ENCODE data around the gene SMIM7.
"Not testable (repeated sequence)": the region's sequence is repeated elsewhere in the genome, so short reads cannot be mapped to it uniquely, and the experiment has no call there.

The SMIM7 gene

GRCh38 chr19:16652854-16653253, 7.1 kb downstream of the SMIM7 start:
- no peaks in the 10 kb centered on the region for H3K27me3 Mint-ChIP-seq (ENCODE audit: low read depth)
- no peak for TF ChIP-seq CTCF (IDR thresholded peaks at IDR 0.05; ENCODE audit: unreplicated experiment in 3 of 3)
- no peaks in the 10 kb centered on the region for H3K9me3 Mint-ChIP-seq
- peaks cover 3% of the 10 kb centered on the region for H3K4me1 Mint-ChIP-seq
- H3K36me3 Mint-ChIP-seq (ENCODE audit: low read depth) = peaks cover 70% of the 10 kb centered on the region
- no peak overlapping the region for H3K4me3 Mint-ChIP-seq
- H3K27ac Mint-ChIP-seq = peak overlapping the region in 1 of 3 experiments; percentile 12

- H3K4me1 Mint-ChIP-seq; H3K27ac Mint-ChIP-seq; H3K9me3 Mint-ChIP-seq; H3K27me3 Mint-ChIP-seq (ENCODE audit: low read depth); H3K4me3 Mint-ChIP-seq: not testable (repeated sequence)
- peaks cover 70% of the 10 kb centered on the region for H3K36me3 Mint-ChIP-seq (ENCODE audit: low read depth)
Observed at GRCh38 chr19:16651421-16652188, 8.3 kb downstream of the SMIM7 start.

- Mint-ChIP-seq H3K4me3 (no peak overlapping the region), H3K9me3 (no peaks in the 10 kb centered on the region)
- no peak for TF ChIP-seq CTCF (IDR thresholded peaks at IDR 0.05; ENCODE audit: unreplicated experiment in 3 of 3)
Observed at GRCh38 chr19:16650821-16651220, 9.1 kb downstream of the SMIM7 start.

GRCh38 chr19:16649734-16650133, 10.2 kb downstream of the SMIM7 start:
- H3K36me3 Mint-ChIP-seq (ENCODE audit: low read depth) = peaks cover 67% of the 10 kb centered on the region
- H3K27me3 Mint-ChIP-seq (ENCODE audit: low read depth) = no peaks in the 10 kb centered on the region
- no peaks in the 10 kb centered on the region for H3K4me1 Mint-ChIP-seq
- no peak overlapping the region for H3K27ac Mint-ChIP-seq
- H3K4me3 Mint-ChIP-seq = no peak overlapping the region
- H3K9me3 Mint-ChIP-seq = no peaks in the 10 kb centered on the region
- TF ChIP-seq CTCF (IDR thresholded peaks at IDR 0.05; ENCODE audit: unreplicated experiment in 3 of 3) = no peak

More at GRCh38 chr19:16650821-16651220, 9.1 kb downstream of the SMIM7 start:
- H3K27ac Mint-ChIP-seq = no peak overlapping the region
- no peaks in the 10 kb centered on the region for H3K4me1 Mint-ChIP-seq
- peaks cover 64% of the 10 kb centered on the region for H3K36me3 Mint-ChIP-seq (ENCODE audit: low read depth)
- H3K27me3 Mint-ChIP-seq (ENCODE audit: low read depth) = no peaks in the 10 kb centered on the region

GRCh38 chr19:16645140-16645539, 14.8 kb downstream of the SMIM7 start:
- H3K27ac Mint-ChIP-seq = no peak overlapping the region
- no peaks in the 10 kb centered on the region for H3K9me3 Mint-ChIP-seq
- TF ChIP-seq CTCF (IDR thresholded peaks at IDR 0.05; ENCODE audit: unreplicated experiment in 3 of 3) = no peak
- H3K27me3 Mint-ChIP-seq (ENCODE audit: low read depth) = no peaks in the 10 kb centered on the region
- no peak overlapping the region for H3K4me3 Mint-ChIP-seq
- no peaks in the 10 kb centered on the region for H3K4me1 Mint-ChIP-seq
- peaks cover 67% of the 10 kb centered on the region for H3K36me3 Mint-ChIP-seq (ENCODE audit: low read depth)

- no peaks in the 10 kb centered on the region for H3K27me3 Mint-ChIP-seq (ENCODE audit: low read depth)
- H3K27ac Mint-ChIP-seq = no peak overlapping the region
- H3K4me1 Mint-ChIP-seq = peaks cover 4% of the 10 kb centered on the region
- H3K36me3 Mint-ChIP-seq (ENCODE audit: low read depth) = peaks cover 69% of the 10 kb centered on the region
- H3K9me3 Mint-ChIP-seq = no peaks in the 10 kb centered on the region
- TF ChIP-seq CTCF (IDR thresholded peaks at IDR 0.05; ENCODE audit: unreplicated experiment in 3 of 3) = no peak
- no peak overlapping the region for H3K4me3 Mint-ChIP-seq
Observed at GRCh38 chr19:16641695-16642094, 18.2 kb downstream of the SMIM7 start.
